Measurements from ENCODE around the gene HAP1.

DNA sequence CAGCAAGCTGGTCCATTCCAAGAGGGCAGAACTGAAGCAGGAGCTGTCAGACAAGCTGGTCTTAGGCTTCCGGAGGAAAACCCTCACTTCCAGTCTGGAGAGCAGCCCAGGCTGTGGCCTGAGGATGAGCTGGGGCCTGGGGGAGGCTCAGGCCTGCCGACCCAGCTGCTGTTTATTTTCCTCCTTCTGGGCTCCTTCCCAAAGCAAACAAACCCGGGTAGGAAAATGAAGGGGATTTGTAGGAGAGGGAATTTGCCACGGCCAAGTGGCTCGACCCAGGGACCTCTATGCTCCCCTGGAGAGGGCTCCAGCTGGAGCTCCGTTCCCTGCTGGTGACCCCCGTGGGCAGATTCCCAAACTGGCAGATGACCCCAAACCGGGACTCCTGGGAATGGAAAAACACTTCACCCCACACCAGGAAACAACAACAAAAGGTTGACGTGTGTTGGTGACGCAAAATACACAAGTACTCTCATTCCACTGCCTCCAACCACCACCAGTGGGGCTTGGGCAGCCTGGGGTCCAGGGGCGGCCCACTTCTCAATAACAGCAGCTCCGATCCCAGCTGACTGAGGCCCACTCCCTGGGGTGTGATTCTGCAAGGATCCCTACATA lies 43.2 kb upstream of the HAP1 start:
- TF ChIP-seq, protein P1, sequence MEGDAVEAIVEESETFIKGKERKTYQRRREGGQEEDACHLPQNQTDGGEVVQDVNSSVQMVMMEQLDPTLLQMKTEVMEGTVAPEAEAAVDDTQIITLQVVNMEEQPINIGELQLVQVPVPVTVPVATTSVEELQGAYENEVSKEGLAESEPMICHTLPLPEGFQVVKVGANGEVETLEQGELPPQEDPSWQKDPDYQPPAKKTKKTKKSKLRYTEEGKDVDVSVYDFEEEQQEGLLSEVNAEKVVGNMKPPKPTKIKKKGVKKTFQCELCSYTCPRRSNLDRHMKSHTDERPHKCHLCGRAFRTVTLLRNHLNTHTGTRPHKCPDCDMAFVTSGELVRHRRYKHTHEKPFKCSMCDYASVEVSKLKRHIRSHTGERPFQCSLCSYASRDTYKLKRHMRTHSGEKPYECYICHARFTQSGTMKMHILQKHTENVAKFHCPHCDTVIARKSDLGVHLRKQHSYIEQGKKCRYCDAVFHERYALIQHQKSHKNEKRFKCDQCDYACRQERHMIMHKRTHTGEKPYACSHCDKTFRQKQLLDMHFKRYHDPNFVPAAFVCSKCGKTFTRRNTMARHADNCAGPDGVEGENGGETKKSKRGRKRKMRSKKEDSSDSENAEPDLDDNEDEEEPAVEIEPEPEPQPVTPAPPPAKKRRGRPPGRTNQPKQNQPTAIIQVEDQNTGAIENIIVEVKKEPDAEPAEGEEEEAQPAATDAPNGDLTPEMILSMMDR (IDR thresholded peaks at IDR 0.05 in 4 of 5, conservative IDR thresholded peaks at IDR 0.05 in 1 of 5): peak in 3 of 5 experiments; percentile 9 to 42 (median 15)
- TF ChIP-seq POLR2A (IDR thresholded peaks at IDR 0.05): peak in 1 of 2 donors; percentile 53
